ENCODE data around the gene PLSCR3. TPM values are rescaled to one million over a fixed set of nuclear protein-coding genes. Genes with fewer than 3 reads are reported as not detected.

Gene PLSCR3
- total and polyA plus RNA-seq, 5 experiments from 2014 or later, result 75.8 to 152 (median 90.5) TPM

GRCh38 chr17:7437369-7437863 is 43.1 kb upstream of the PLSCR3 start:
- Mint-ChIP-seq H3K36me3 (no peaks in the 10 kb centered on the region), H3K4me1 (peaks cover 22 to 51% (median 43%) of the 10 kb centered on the region in 4 donors), H3K27ac (peak overlapping the region in 8 of 10 donors; percentile 22 to 98 (median 78)), H3K9me3 (no peaks in the 10 kb centered on the region), H3K4me3 (peak overlapping the region; percentile 71 to 96 (median 84)), H3K27me3 (peaks cover 6 to 40% (median 19%) of the 10 kb centered on the region in 5 donors)
- POLR2A ChIA-PET, result interaction anchor here (0.5 to 8.3 kb wide), 28 partner anchors 8 to 249 kb away, joined by 3 to 133 read pairs (median 6); partner anchors contain the start of genes ACAP1, CHRNB1, NLGN2 and PHF23
- no peak for DNase-seq
- ATAC-seq, result no peak

- Mint-ChIP-seq H3K9me3 (no peaks in the 10 kb centered on the region), H3K27ac (peak overlapping the region; percentile 83 to 99 (median 98)), H3K4me3 (peak overlapping the region; percentile 90 to 98 (median 95)), H3K4me1 (peaks cover 22 to 51% (median 43%) of the 10 kb centered on the region in 4 donors), H3K36me3 (no peaks in the 10 kb centered on the region), H3K27me3 (peaks cover 5 to 34% (median 15%) of the 10 kb centered on the region in 5 donors)
- POLR2A ChIA-PET, result interaction anchor here (0.5 to 8.3 kb wide), 33 partner anchors 8 to 250 kb away, joined by 3 to 133 read pairs (median 6); partner anchors contain the start of genes ACAP1, CHRNB1, NLGN2 and PHF23
- ATAC-seq (peak; percentile 68), DNase-seq (peak; percentile 71 to 87 (median 82))
These were observed 42.4 kb upstream of the PLSCR3 start for GRCh38 chr17:7436556-7437368.

GRCh38 chr17:7435676-7436555 is 41.6 kb upstream of the PLSCR3 start:
- Mint-ChIP-seq H3K36me3 (no peaks in the 10 kb centered on the region), H3K9me3 (no peaks in the 10 kb centered on the region), H3K4me3 (peak overlapping the region; percentile 90 to 98 (median 95)), H3K27ac (peak overlapping the region; percentile 91 to 99 (median 98)), H3K4me1 (peaks cover 22 to 51% (median 42%) of the 10 kb centered on the region in 4 donors), H3K27me3 (peaks cover 5 to 25% (median 11%) of the 10 kb centered on the region in 5 donors)
- POLR2A ChIA-PET, result interaction anchor here (0.5 to 8.3 kb wide), 35 partner anchors 9 to 251 kb away, joined by 3 to 133 read pairs (median 6); partner anchors contain the start of genes ACAP1, CHRNB1, NEURL4 and NLGN2
- peak; percentile 35 to 37 for ATAC-seq
- peak in 7 of 10 donors; percentile 25 to 77 (median 44) for DNase-seq

GRCh38 chr17:7432296-7432695 is 38.0 kb upstream of the PLSCR3 start:
- ATAC-seq (no peak), DNase-seq (no peak)
- H3K27ac Mint-ChIP-seq, result peak overlapping the region in 1 of 10 donors; percentile 15
- POLR2A ChIA-PET, result interaction anchor here (1.6 to 1.9 kb wide), 2 partner anchors 52 to 254 kb away, joined by 5 to 6 read pairs; partner anchors contain the start of genes POLR2A and TP53
- no peaks in the 10 kb centered on the region for H3K9me3 Mint-ChIP-seq
- no peak overlapping the region for H3K4me3 Mint-ChIP-seq
- H3K27me3 Mint-ChIP-seq, result no peaks in the 10 kb centered on the region
- no peaks in the 10 kb centered on the region for H3K36me3 Mint-ChIP-seq
- peaks cover 7 to 20% (median 16%) of the 10 kb centered on the region in 4 donors for H3K4me1 Mint-ChIP-seq

GRCh38 chr17:7431231-7431630 is 36.9 kb upstream of the PLSCR3 start:
- DNase-seq, result no peak
- peaks cover 3 to 11% (median 9%) of the 10 kb centered on the region in 4 donors for H3K4me1 Mint-ChIP-seq
- H3K9me3 Mint-ChIP-seq, result no peaks in the 10 kb centered on the region
- ATAC-seq, result no peak
- H3K27me3 Mint-ChIP-seq, result no peaks in the 10 kb centered on the region
- H3K4me3 Mint-ChIP-seq, result no peak overlapping the region
- POLR2A ChIA-PET, result interaction anchor here (0.9 to 1.6 kb wide), 2 partner anchors 27 to 255 kb away, joined by 5 read pairs; partner anchors contain the start of genes TMEM256 and TP53
- no peak overlapping the region for H3K27ac Mint-ChIP-seq
- no peaks in the 10 kb centered on the region for H3K36me3 Mint-ChIP-seq

- Mint-ChIP-seq H3K9me3 (no peaks in the 10 kb centered on the region), H3K36me3 (no peaks in the 10 kb centered on the region), H3K27ac (no peak overlapping the region), H3K4me1 (peaks cover 0 to 1% (median under 1%) of the 10 kb centered on the region in 4 donors), H3K27me3 (no peaks in the 10 kb centered on the region), H3K4me3 (no peak overlapping the region)
- DNase-seq (no peak), ATAC-seq (no peak)
- POLR2A ChIA-PET, result no interaction called here
These were observed 35.4 kb upstream of the PLSCR3 start for GRCh38 chr17:7429722-7430121.

- no peaks in the 10 kb centered on the region for H3K36me3 Mint-ChIP-seq
- ATAC-seq, result no peak
These were observed 34.2 kb upstream of the PLSCR3 start, which contains the start of gene SPEM3 for GRCh38 chr17:7428557-7428956. Gene SPEM3, plus strand, starts transcription at chr17:7428857. Its CDS starts 46 bp downstream, at chr17:7428903.

GRCh38 chr17:7427549-7427948 is 33.2 kb upstream of the PLSCR3 start:
- Mint-ChIP-seq H3K27ac (peak overlapping the region in 1 of 10 donors; percentile 75), H3K4me1 (peaks cover 0 to 1% (median 0%) of the 10 kb centered on the region in 4 donors), H3K9me3 (no peaks in the 10 kb centered on the region), H3K27me3 (no peaks in the 10 kb centered on the region), H3K4me3 (no peak overlapping the region), H3K36me3 (no peaks in the 10 kb centered on the region)
- POLR2A ChIA-PET, result interaction anchor here (1.0 to 1.4 kb wide), 2 partner anchors 56 to 133 kb away, joined by 3 to 4 read pairs; partner anchors contain the start of gene POLR2A
- no peak for ATAC-seq
- no peak for DNase-seq

More at GRCh38 chr17:7428557-7428956, 34.2 kb upstream of the PLSCR3 start, which contains the start of gene SPEM3:
- no peak for DNase-seq
- POLR2A ChIA-PET, result interaction anchor here (0.6 kb wide), 2 partner anchors 50 to 124 kb away, joined by 3 to 8 read pairs; no protein-coding TSS in a partner anchor
- Mint-ChIP-seq H3K4me1 (peaks cover 0 to 1% (median 0%) of the 10 kb centered on the region in 4 donors), H3K27ac (peak within 1 kb of the TSS in 1 of 10 donors; percentile 75), H3K4me3 (no peak within 1 kb of the TSS), H3K27me3 (no peaks in the 10 kb centered on the region), H3K9me3 (no peaks in the 10 kb centered on the region)

GRCh38 chr17:7426896-7427489 is 32.7 kb upstream of the PLSCR3 start:
- H3K27me3 Mint-ChIP-seq, result no peaks in the 10 kb centered on the region
- H3K9me3 Mint-ChIP-seq, result no peaks in the 10 kb centered on the region
- ATAC-seq (no peak), DNase-seq (no peak)
- H3K27ac Mint-ChIP-seq, result no peak overlapping the region
- POLR2A ChIA-PET, result interaction anchor here (0.6 to 1.4 kb wide), 3 partner anchors 57 to 134 kb away, joined by 3 to 4 read pairs (median 3); partner anchors contain the start of genes POLR2A and TMEM95
- peaks cover 0 to 1% (median 0%) of the 10 kb centered on the region in 4 donors for H3K4me1 Mint-ChIP-seq
- H3K4me3 Mint-ChIP-seq, result no peak overlapping the region
- H3K36me3 Mint-ChIP-seq, result no peaks in the 10 kb centered on the region

- Mint-ChIP-seq H3K27me3 (no peaks in the 10 kb centered on the region), H3K36me3 (no peaks in the 10 kb centered on the region), H3K27ac (no peak overlapping the region), H3K4me1 (peaks cover 0 to 1% (median 0%) of the 10 kb centered on the region in 4 donors), H3K4me3 (no peak overlapping the region), H3K9me3 (no peaks in the 10 kb centered on the region)
- POLR2A ChIA-PET, result interaction anchor here (1.0 to 1.4 kb wide), 2 partner anchors 57 to 135 kb away, joined by 3 to 4 read pairs; partner anchors contain the start of gene POLR2A
- ATAC-seq, result no peak
- no peak for DNase-seq
These were observed 32.0 kb upstream of the PLSCR3 start for GRCh38 chr17:7426203-7426863.

- no peaks in the 10 kb centered on the region for H3K27me3 Mint-ChIP-seq
- no peak overlapping the region for H3K27ac Mint-ChIP-seq
- POLR2A ChIA-PET, result interaction anchor here (0.8 kb wide), 1 partner anchor 44 kb away, joined by 4 read pairs; no protein-coding TSS in a partner anchor
- H3K9me3 Mint-ChIP-seq, result no peaks in the 10 kb centered on the region
- DNase-seq (no peak), ATAC-seq (no peak)
- peaks cover 0 to 1% (median 0%) of the 10 kb centered on the region in 4 donors for H3K4me1 Mint-ChIP-seq
- H3K4me3 Mint-ChIP-seq, result no peak overlapping the region
- H3K36me3 Mint-ChIP-seq, result no peaks in the 10 kb centered on the region
These were observed 31.4 kb upstream of the PLSCR3 start for GRCh38 chr17:7425756-7426155.

Data from naive thymus-derived CD8-positive, alpha-beta T cell (primary cell).